HCT116 (cell line): Measurements from ENCODE around the gene COL8A2. TPM values are rescaled to one million over a fixed set of nuclear protein-coding genes. Genes with fewer than 3 reads are reported as not detected.

ENCODE experiments used
- ATAC-seq: fragments of 200-7000 bp; cut with Tn5 transposase; 2 replicates; pipeline ENCODE4 v1.9.1; 2020; ENCODE audit warnings: mild to moderate bottlenecking, moderate library complexity
- BruUV-seq: library from RNA; stranded (reverse); fragments of 400-500 nt; replicated peaks from 2 replicates; lab custom pipeline; 2021; lab: Mats Ljungman, UMichigan
- CTCF ChIA-PET: fragments of 300-600 bp; sonication (Branson Sonifier 250); formaldehyde crosslinking; loops from one replicate; lab custom pipeline; 2021; ENCODE audit warnings: antibody characterized with exemption; lab: Charles Lee
- POLR2A ChIA-PET: fragments of 300-600, 350-600 bp; sonication (Branson Sonifier 250); formaldehyde crosslinking; loops from one replicate; lab custom pipeline; 2021; ENCODE audit warnings: antibody characterized with exemption; lab: Charles Lee
- RAD21 ChIA-PET, 2 experiments: fragments of 300-600 bp; sonication (Branson Sonifier 250); formaldehyde crosslinking; loops; one replicate each; lab custom pipeline; 2023; ENCODE audit warnings: low total read pairs in 2 of 2; ENCODE audit not compliant: uncharacterized antibody in 2 of 2, unreplicated experiment in 2 of 2, low non-redundant PET in 1 of 2; lab: Charles Lee
- DNase-seq: peaks from one replicate; pipeline ENCODE4 v3.0.0-alpha.2; 2010; ENCODE audit warnings: low read depth, low spot score
- H2AFZ ChIP-seq: fragments of 200-600 bp; shearing (Covaris generic), sonication (generic); 2 replicates; pipeline ENCODE4 v1.6.1; 2017; ENCODE audit warnings: low read depth, mixed run types, mixed read lengths, antibody characterized with exemption, low read length; ENCODE audit not compliant: poor library complexity, severe bottlenecking
- H3K27ac ChIP-seq: 2 replicates; pipeline ENCODE4 v1.5.1; 2012; ENCODE audit warnings: low read depth, low read length
- H3K27me3 ChIP-seq: fragments of 200-600 bp; sonication (generic); 2 replicates; pipeline ENCODE4 v1.6.1; 2016; ENCODE audit warnings: mixed run types, low read length, mixed read lengths; ENCODE audit not compliant: insufficient read depth
- H3K36me3 ChIP-seq, 2 experiments: fragments of 200-500 bp in 1 of 2; fragments of 200-600 bp in 1 of 2; sonication (Bioruptor generic) in 1 of 2; sonication (generic) in 1 of 2; 2 replicates each; pipeline versions ENCODE4 v1.5.1 to v1.6.1; 2014 to 2016; ENCODE audit warnings: low read length in 2 of 2, inconsistent platforms in 1 of 2, mixed read lengths in 1 of 2, mixed run types in 1 of 2; ENCODE audit not compliant: insufficient read depth in 2 of 2, control insufficient read depth in 1 of 2
- H3K4me1 ChIP-seq, 2 experiments: fragments of 200-600 bp in 1 of 2; sonication (generic) in 1 of 2; 2 replicates each; pipeline versions ENCODE4 v1.5.1 to v1.6.1; 2012 to 2017; ENCODE audit warnings: low read length in 2 of 2, inconsistent platforms in 1 of 2, mild to moderate bottlenecking in 1 of 2, mixed read lengths in 1 of 2, mixed run types in 1 of 2, moderate library complexity in 1 of 2; ENCODE audit not compliant: insufficient read depth in 2 of 2, control insufficient read depth in 1 of 2
- H3K4me2 ChIP-seq: fragments of 200-600 bp; sonication (generic); 2 replicates; pipeline ENCODE4 v1.6.1; 2017; ENCODE audit warnings: mixed run types, low read length, mixed read lengths
- H3K4me3 ChIP-seq, 2 experiments: fragments of 200-600 bp in 1 of 2; sonication (generic) in 1 of 2; replicated peaks in 1 of 2; 2 replicates each; pipeline ENCODE4 v1.5.1; 2011 to 2016; ENCODE audit warnings: low read length in 2 of 2, control low read depth in 1 of 2, low read depth in 1 of 2, mild to moderate bottlenecking in 1 of 2, mixed read lengths in 1 of 2, mixed run types in 1 of 2
- H3K79me2 ChIP-seq: fragments of 200-600 bp; sonication (generic); 2 replicates; pipeline ENCODE4 v1.6.1; 2017; ENCODE audit warnings: mild to moderate bottlenecking, mixed run types, low read length, moderate library complexity, mixed read lengths; ENCODE audit not compliant: insufficient read depth
- H3K9ac ChIP-seq: fragments of 200-600 bp; sonication (generic); 2 replicates; pipeline ENCODE4 v1.6.1; 2016; ENCODE audit warnings: low read length, mixed read lengths
- H3K9me2 ChIP-seq: fragments of 200-600 bp; sonication (generic), shearing (Covaris generic); 2 replicates; pipeline ENCODE4 v1.6.1; 2017; ENCODE audit warnings: mixed run types, mild to moderate bottlenecking, moderate library complexity; ENCODE audit not compliant: insufficient read depth
- H3K9me3 ChIP-seq, 2 experiments: fragments of 200-500 bp in 1 of 2; fragments of 200-600 bp in 1 of 2; sonication (Bioruptor generic) in 1 of 2; sonication (generic) in 1 of 2; 2 replicates each; pipeline ENCODE4 v1.6.1; 2014 to 2017; ENCODE audit warnings: low read length in 2 of 2, mixed read lengths in 2 of 2, inconsistent platforms in 1 of 2, low read depth in 1 of 2, mild to moderate bottlenecking in 1 of 2, mixed run types in 1 of 2, moderate library complexity in 1 of 2; ENCODE audit not compliant: control insufficient read depth in 1 of 2, insufficient read depth in 1 of 2
- H4K20me1 ChIP-seq: fragments of 200-600 bp; sonication (generic), shearing (Covaris generic); 2 replicates; pipeline ENCODE4 v1.6.1; 2017; ENCODE audit warnings: mixed run types, mild to moderate bottlenecking, moderate library complexity; ENCODE audit not compliant: insufficient read depth
- CBX3 ChIP-seq: IDR thresholded peaks from 2 replicates; pipeline ENCODE4 v1.6.1; 2012; ENCODE audit warnings: low read depth
- ELF1 ChIP-seq: IDR thresholded peaks from 2 replicates; pipeline ENCODE4 v1.6.1; 2012; ENCODE audit warnings: low read depth, borderline replicate concordance
- EZH2 ChIP-seq: fragments of 200-600 bp; sonication (generic); IDR thresholded peaks from 2 replicates; pipeline ENCODE4 v1.6.1; 2017; ENCODE audit warnings: antibody characterized with exemption, mixed run types
- EZH2phosphoT487 ChIP-seq: fragments of 200-600 bp; IDR thresholded peaks from 2 replicates; pipeline ENCODE4 v1.6.1; 2018; ENCODE audit warnings: antibody characterized with exemption, borderline replicate concordance
- JUND ChIP-seq: IDR thresholded peaks from 2 replicates; pipeline ENCODE4 v1.6.1; 2012
- POLR2A ChIP-seq: IDR thresholded peaks from 2 replicates; pipeline ENCODE4 v1.7.0; 2011; ENCODE audit warnings: borderline replicate concordance; ENCODE audit not compliant: insufficient read depth, insufficient read length; ENCODE audit errors: extremely low read depth
- POLR2AphosphoS5 ChIP-seq: IDR thresholded peaks from 2 replicates; pipeline ENCODE4 v1.6.1; 2011; ENCODE audit warnings: mild to moderate bottlenecking, low read depth, low read length, moderate library complexity
- RAD21 ChIP-seq: IDR thresholded peaks from 2 replicates; pipeline ENCODE4 v1.6.1; 2012; ENCODE audit warnings: low read depth, mild to moderate bottlenecking
- SIN3A ChIP-seq: IDR thresholded peaks from 2 replicates; pipeline ENCODE4 v1.6.1; 2012; ENCODE audit warnings: low read depth
- SP1 ChIP-seq: IDR thresholded peaks from 2 replicates; pipeline ENCODE4 v1.6.1; 2012; ENCODE audit warnings: low read depth
- SRF ChIP-seq: IDR thresholded peaks from 2 replicates; pipeline ENCODE4 v1.6.1; 2012; ENCODE audit warnings: low read depth
- TCF7L2 ChIP-seq: IDR thresholded peaks from 2 replicates; pipeline ENCODE4 v1.7.0; 2011; ENCODE audit warnings: borderline replicate concordance, inconsistent platforms; ENCODE audit not compliant: insufficient read depth, insufficient read length; ENCODE audit errors: extremely low read depth
- ZFX ChIP-seq: fragments of 450-650 bp; IDR thresholded peaks from 2 replicates; pipeline ENCODE4 v1.6.1; 2017
- ZNF274 ChIP-seq: fragments of 200-500 bp; sonication (Bioruptor generic); IDR thresholded peaks from 2 replicates; pipeline ENCODE4 v1.6.1; 2014; ENCODE audit warnings: mild to moderate bottlenecking, low read depth, low read length, inconsistent platforms
- intact Hi-C: fragments of 100-400 bp; cut with micrococcal nuclease; formaldehyde crosslinking; loops from 2 replicates; pipeline ENCODE4 v1.10.0; 2022
- total RNA-seq: library from RNA; stranded (reverse); gene quantifications from one replicate; pipeline ENCODE4 v1.2.1, GENCODE V29; 2021; ENCODE audit not compliant: unreplicated experiment
- TF ChIP-seq, protein P1 (sequence below): IDR thresholded peaks from 2 replicates; pipeline ENCODE4 v1.6.1; 2012; ENCODE audit warnings: low read depth
- TF ChIP-seq, protein P2 (sequence below), 3 experiments: fragments of 200-600 bp in 1 of 3; sonication (generic) in 1 of 3; IDR thresholded peaks in 2 of 3; conservative IDR thresholded peaks in 1 of 3; 2 replicates each; pipeline ENCODE4 v1.5.1; 2012 to 2017; ENCODE audit warnings: low read depth in 2 of 3, low read length in 2 of 3, antibody characterized with exemption in 1 of 3, borderline replicate concordance in 1 of 3, control low read depth in 1 of 3, mild to moderate bottlenecking in 1 of 3, mixed read lengths in 1 of 3, mixed run types in 1 of 3, moderate library complexity in 1 of 3; ENCODE audit not compliant: insufficient read depth in 1 of 3
- TF ChIP-seq, protein P3 (sequence below): IDR thresholded peaks from 2 replicates; pipeline ENCODE4 v1.6.1; 2011; ENCODE audit warnings: mild to moderate bottlenecking, low read length, moderate library complexity; ENCODE audit not compliant: insufficient replicate concordance; ENCODE audit errors: extremely low read depth
- TF ChIP-seq, protein P4 (sequence below): IDR thresholded peaks from 2 replicates; pipeline ENCODE4 v1.6.1; 2012

The COL8A2 gene
- total RNA-seq, 1 experiment from 2014 or later = 0.05 TPM

DNA sequence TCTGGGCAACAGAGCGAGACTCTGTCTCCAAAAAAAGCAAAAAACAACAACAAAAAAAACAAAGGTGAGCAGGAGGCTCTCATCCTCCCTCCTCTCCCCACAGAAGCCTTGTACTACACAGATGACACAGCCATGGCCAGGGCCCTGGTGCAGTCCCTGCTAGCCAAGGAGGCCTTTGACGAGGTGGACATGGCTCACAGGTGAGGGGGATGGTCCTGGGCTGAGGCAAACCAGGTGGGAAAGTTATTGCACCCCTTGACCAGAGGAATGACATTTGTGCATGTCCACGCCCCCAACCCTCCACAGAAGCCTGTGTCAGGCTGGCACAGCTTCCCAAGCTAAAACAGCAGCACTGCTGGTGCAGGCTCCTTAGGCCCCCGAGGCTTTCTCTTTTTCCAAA, 33.9 kb downstream of the COL8A2 start:
- BruUV-seq = no TSS peak
- H3K9ac ChIP-seq = no peak overlapping the region
- no peaks in the 10 kb centered on the region for H4K20me1 ChIP-seq
- CTCF ChIA-PET = no interaction called here
- RAD21 ChIA-PET = no interaction called here
- H2AFZ ChIP-seq = no peak overlapping the region
- no peak overlapping the region for H3K4me3 ChIP-seq
- H3K27me3 ChIP-seq = no peaks in the 10 kb centered on the region
- H3K9me3 ChIP-seq = no peaks in the 10 kb centered on the region
- no peak overlapping the region for H3K4me2 ChIP-seq
- no peaks in the 10 kb centered on the region for H3K9me2 ChIP-seq
- TF ChIP-seq SIN3A = no peak
- TF ChIP-seq, protein P1, sequence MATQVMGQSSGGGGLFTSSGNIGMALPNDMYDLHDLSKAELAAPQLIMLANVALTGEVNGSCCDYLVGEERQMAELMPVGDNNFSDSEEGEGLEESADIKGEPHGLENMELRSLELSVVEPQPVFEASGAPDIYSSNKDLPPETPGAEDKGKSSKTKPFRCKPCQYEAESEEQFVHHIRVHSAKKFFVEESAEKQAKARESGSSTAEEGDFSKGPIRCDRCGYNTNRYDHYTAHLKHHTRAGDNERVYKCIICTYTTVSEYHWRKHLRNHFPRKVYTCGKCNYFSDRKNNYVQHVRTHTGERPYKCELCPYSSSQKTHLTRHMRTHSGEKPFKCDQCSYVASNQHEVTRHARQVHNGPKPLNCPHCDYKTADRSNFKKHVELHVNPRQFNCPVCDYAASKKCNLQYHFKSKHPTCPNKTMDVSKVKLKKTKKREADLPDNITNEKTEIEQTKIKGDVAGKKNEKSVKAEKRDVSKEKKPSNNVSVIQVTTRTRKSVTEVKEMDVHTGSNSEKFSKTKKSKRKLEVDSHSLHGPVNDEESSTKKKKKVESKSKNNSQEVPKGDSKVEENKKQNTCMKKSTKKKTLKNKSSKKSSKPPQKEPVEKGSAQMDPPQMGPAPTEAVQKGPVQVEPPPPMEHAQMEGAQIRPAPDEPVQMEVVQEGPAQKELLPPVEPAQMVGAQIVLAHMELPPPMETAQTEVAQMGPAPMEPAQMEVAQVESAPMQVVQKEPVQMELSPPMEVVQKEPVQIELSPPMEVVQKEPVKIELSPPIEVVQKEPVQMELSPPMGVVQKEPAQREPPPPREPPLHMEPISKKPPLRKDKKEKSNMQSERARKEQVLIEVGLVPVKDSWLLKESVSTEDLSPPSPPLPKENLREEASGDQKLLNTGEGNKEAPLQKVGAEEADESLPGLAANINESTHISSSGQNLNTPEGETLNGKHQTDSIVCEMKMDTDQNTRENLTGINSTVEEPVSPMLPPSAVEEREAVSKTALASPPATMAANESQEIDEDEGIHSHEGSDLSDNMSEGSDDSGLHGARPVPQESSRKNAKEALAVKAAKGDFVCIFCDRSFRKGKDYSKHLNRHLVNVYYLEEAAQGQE = no peak
- no peak for TF ChIP-seq ZFX
- TF ChIP-seq, protein P2, sequence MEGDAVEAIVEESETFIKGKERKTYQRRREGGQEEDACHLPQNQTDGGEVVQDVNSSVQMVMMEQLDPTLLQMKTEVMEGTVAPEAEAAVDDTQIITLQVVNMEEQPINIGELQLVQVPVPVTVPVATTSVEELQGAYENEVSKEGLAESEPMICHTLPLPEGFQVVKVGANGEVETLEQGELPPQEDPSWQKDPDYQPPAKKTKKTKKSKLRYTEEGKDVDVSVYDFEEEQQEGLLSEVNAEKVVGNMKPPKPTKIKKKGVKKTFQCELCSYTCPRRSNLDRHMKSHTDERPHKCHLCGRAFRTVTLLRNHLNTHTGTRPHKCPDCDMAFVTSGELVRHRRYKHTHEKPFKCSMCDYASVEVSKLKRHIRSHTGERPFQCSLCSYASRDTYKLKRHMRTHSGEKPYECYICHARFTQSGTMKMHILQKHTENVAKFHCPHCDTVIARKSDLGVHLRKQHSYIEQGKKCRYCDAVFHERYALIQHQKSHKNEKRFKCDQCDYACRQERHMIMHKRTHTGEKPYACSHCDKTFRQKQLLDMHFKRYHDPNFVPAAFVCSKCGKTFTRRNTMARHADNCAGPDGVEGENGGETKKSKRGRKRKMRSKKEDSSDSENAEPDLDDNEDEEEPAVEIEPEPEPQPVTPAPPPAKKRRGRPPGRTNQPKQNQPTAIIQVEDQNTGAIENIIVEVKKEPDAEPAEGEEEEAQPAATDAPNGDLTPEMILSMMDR (IDR thresholded peaks at IDR 0.05 in 2 of 3, conservative IDR thresholded peaks at IDR 0.05 in 1 of 3; ENCODE audit: borderline replicate concordance in 1 of 3, insufficient read depth in 1 of 3, low read depth in 2 of 3, low read length in 2 of 3) = no peak
- TF ChIP-seq, protein P3, sequence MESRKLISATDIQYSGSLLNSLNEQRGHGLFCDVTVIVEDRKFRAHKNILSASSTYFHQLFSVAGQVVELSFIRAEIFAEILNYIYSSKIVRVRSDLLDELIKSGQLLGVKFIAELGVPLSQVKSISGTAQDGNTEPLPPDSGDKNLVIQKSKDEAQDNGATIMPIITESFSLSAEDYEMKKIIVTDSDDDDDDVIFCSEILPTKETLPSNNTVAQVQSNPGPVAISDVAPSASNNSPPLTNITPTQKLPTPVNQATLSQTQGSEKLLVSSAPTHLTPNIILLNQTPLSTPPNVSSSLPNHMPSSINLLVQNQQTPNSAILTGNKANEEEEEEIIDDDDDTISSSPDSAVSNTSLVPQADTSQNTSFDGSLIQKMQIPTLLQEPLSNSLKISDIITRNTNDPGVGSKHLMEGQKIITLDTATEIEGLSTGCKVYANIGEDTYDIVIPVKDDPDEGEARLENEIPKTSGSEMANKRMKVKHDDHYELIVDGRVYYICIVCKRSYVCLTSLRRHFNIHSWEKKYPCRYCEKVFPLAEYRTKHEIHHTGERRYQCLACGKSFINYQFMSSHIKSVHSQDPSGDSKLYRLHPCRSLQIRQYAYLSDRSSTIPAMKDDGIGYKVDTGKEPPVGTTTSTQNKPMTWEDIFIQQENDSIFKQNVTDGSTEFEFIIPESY = no peak
- no peak for TF ChIP-seq ZNF274
- TF ChIP-seq POLR2AphosphoS5 = no peak
- no peak for TF ChIP-seq POLR2A
- TF ChIP-seq ELF1 = no peak
- TF ChIP-seq SP1 = no peak
- no peak for TF ChIP-seq JUND
- TF ChIP-seq, protein P4, sequence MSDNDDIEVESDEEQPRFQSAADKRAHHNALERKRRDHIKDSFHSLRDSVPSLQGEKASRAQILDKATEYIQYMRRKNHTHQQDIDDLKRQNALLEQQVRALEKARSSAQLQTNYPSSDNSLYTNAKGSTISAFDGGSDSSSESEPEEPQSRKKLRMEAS = no peak
- no peak for TF ChIP-seq TCF7L2
- no peak for TF ChIP-seq EZH2
- no peak for TF ChIP-seq EZH2phosphoT487
- TF ChIP-seq CBX3 = no peak
- no peak for TF ChIP-seq RAD21
- no peak for TF ChIP-seq SRF
- TF ChIP-seq, all 23 proteins: peak for 0
- Histone ChIP-seq H3K4me1 (peaks cover 0 to 15% of the 10 kb centered on the region in 2 experiments; a peak in 2 of 4 replicates), H3K36me3 (peaks cover 26 to 29% of the 10 kb centered on the region in 2 experiments; a peak in 3 of 4 replicates), H3K27ac (no peak overlapping the region), H3K79me2 (peaks cover 27% of the 10 kb centered on the region)
- ATAC-seq (no peak), DNase-seq (no peak)
- POLR2A ChIA-PET = no interaction called here
- intact Hi-C loops = no loop called here
